Upper lobe of left lung (tissue), 6 donors: ENCODE data around the gene SLC9C1. TPM values are rescaled to one million over a fixed set of nuclear protein-coding genes. Genes with fewer than 3 reads are reported as not detected.

Experiments used
- ATAC-seq, 2 donors: fragments of 200-7000 bp; cut with Tn5 transposase; one replicate each; pipeline ENCODE4 v1.9.1; 2022; ENCODE audit warnings: mild to moderate bottlenecking in 2 of 2, moderate library complexity in 2 of 2; ENCODE audit not compliant: low FRiP score in 2 of 2
- DNase-seq, 2 donors: peaks; one replicate each; pipeline ENCODE4 v3.0.0-alpha.2; 2019 to 2020
- H3K27ac ChIP-seq, 4 donors: fragments of 200-600 bp; sonication (generic); one replicate each; pipeline ENCODE4 v1.5.1; 2016 to 2019
- H3K27me3 ChIP-seq, 4 donors: fragments of 200-600 bp; sonication (generic); one replicate each; pipeline ENCODE4 v1.5.1; 2017 to 2019
- H3K36me3 ChIP-seq, 4 donors: fragments of 200-600 bp; sonication (generic); one replicate each; pipeline ENCODE4 v1.5.1; 2016 to 2019
- H3K4me1 ChIP-seq, 4 donors: fragments of 200-600 bp; sonication (generic); one replicate each; pipeline ENCODE4 v1.5.1; 2018 to 2019
- H3K4me3 ChIP-seq, 4 donors: fragments of 200-600 bp; sonication (generic); one replicate each; pipeline ENCODE4 v1.5.1; 2017 to 2019; ENCODE audit warnings: mild to moderate bottlenecking in 2 of 4, moderate library complexity in 1 of 4
- H3K9me3 ChIP-seq, 4 donors: fragments of 200-600 bp; sonication (generic); one replicate each; pipeline ENCODE4 v1.5.1; 2018 to 2019
- EP300 ChIP-seq, 4 donors: sonication (generic); formaldehyde crosslinking; IDR thresholded peaks; one replicate each; pipeline ENCODE4 v1.5.1; 2017; ENCODE audit warnings: antibody characterized with exemption in 4 of 4, control low read depth in 2 of 4
- POLR2A ChIP-seq, 4 donors: fragments of 450-650 bp; IDR thresholded peaks; one replicate each; pipeline ENCODE4 v1.5.1; 2016 to 2017; ENCODE audit warnings: antibody characterized with exemption in 4 of 4, mild to moderate bottlenecking in 2 of 4
- POLR2AphosphoS5 ChIP-seq, 2 donors: sonication (generic); formaldehyde crosslinking; IDR thresholded peaks; one replicate each; pipeline ENCODE4 v1.5.1; 2017; ENCODE audit warnings: antibody characterized with exemption in 2 of 2
- WGBS, 2 donors: methylation state at CpG; one replicate each; pipeline ENCODE4 v1.1.5; 2017 to 2018; 5-methylcytosine and 5-hydroxymethylcytosine counted together
- total RNA-seq, 6 donors: library from RNA; depleted of rRNA in 4 of 6; stranded (reverse); fragments of >200 nt in 4 of 6; gene quantifications; one replicate each; pipeline versions ENCODE4 v1.1.0 to v1.2.1, GENCODE V29; 2016 to 2021
- TF ChIP-seq, protein P1 (sequence below), 6 experiments: fragments of 450-650 bp in 4 of 6; fragments of 200-600 bp in 2 of 6; sonication (generic) in 2 of 6; IDR thresholded peaks; one replicate each; pipeline ENCODE4 v1.5.1; 2016 to 2019; ENCODE audit warnings: antibody characterized with exemption in 6 of 6
- donor health status: DM: no; HTN: no; CAD: no; lungs with moderate emphysema.
- donor health status: DM: no; HTN: yes; CAD: no; lungs with severe emphysema.

Gene SLC9C1
- total RNA-seq, 6 donors from 2014 or later, result not detected

DNA sequence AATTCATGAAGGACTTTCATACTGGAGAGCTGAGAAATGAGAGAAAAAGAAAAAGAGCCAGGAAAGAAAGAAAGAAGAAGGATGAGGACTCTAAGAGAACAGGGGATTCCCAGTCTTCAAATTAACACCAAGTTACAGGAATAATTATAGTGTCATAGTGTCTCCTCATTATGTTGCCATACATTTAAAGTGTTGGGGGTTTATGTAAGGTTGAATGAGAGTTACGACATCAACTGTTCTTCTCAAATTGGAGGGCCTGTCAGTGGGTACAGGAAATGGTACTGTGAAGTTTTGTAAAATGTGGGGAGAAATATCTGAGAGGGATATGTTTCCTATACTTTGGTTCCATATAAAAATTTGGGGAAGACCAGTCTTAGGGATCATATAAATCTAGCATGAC, 26.7 kb upstream of the SLC9C1 start:
- ATAC-seq, result no peak
- no peak for DNase-seq
- Histone ChIP-seq H3K27ac (no peak overlapping the region), H3K27me3 (no peaks in the 10 kb centered on the region), H3K4me1 (peaks cover 0 to 4% (median 0%) of the 10 kb centered on the region in 4 donors), H3K4me3 (no peak overlapping the region), H3K9me3 (peaks cover 0 to 5% (median 0%) of the 10 kb centered on the region in 4 donors), H3K36me3 (no peaks in the 10 kb centered on the region)
- no peak for TF ChIP-seq EP300 (IDR thresholded peaks at IDR 0.05)
- TF ChIP-seq POLR2AphosphoS5 (IDR thresholded peaks at IDR 0.05), result no peak
- TF ChIP-seq, protein P1, sequence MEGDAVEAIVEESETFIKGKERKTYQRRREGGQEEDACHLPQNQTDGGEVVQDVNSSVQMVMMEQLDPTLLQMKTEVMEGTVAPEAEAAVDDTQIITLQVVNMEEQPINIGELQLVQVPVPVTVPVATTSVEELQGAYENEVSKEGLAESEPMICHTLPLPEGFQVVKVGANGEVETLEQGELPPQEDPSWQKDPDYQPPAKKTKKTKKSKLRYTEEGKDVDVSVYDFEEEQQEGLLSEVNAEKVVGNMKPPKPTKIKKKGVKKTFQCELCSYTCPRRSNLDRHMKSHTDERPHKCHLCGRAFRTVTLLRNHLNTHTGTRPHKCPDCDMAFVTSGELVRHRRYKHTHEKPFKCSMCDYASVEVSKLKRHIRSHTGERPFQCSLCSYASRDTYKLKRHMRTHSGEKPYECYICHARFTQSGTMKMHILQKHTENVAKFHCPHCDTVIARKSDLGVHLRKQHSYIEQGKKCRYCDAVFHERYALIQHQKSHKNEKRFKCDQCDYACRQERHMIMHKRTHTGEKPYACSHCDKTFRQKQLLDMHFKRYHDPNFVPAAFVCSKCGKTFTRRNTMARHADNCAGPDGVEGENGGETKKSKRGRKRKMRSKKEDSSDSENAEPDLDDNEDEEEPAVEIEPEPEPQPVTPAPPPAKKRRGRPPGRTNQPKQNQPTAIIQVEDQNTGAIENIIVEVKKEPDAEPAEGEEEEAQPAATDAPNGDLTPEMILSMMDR (IDR thresholded peaks at IDR 0.05), result no peak
- no peak for TF ChIP-seq POLR2A (IDR thresholded peaks at IDR 0.05)
- WGBS, 2 donors, result 65 to 88% methylated on average over 1 of the region's 1 CpG

DNA sequence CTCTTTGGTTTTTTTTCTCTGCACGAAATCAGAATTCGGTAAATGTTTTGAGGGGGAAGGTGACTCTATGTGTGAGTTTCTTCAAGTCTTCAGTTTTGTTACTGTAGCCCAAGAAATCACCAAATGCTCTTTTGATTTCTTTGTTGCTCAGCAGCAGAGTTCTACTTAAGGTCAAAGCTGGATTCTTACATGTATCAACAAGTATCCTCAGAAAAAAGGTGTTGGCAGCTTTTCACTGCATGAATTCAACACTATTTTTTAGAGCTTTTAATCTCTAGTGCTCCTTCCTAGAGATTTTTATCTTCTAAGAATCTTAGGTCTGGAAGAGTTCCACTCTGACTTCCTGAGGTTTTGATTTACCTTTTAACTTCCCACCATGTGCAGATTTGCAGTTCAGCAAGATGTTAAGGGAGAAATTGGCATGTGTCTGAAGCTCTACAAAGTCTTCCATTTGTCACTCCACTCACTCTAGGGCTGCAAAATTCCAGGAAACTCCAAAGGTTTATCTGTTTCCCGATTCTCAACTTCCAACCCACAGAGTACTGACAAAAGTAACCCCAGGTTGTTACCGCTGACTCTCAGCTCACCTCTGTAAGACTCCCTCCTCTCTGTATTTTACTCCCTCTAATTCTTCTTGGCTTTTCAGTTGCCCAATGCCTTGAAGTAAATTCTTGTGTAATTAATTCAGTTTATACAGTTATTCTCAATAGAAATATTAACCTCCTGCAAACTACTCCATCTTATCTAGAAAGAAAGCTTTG, 25.7 kb upstream of the SLC9C1 start:
- Histone ChIP-seq H3K4me3 (no peak overlapping the region), H3K36me3 (no peaks in the 10 kb centered on the region), H3K27me3 (no peaks in the 10 kb centered on the region), H3K27ac (no peak overlapping the region), H3K9me3 (peaks cover 0 to 5% (median 0%) of the 10 kb centered on the region in 4 donors), H3K4me1 (peaks cover 0 to 4% (median 0%) of the 10 kb centered on the region in 4 donors)
- TF ChIP-seq, protein P1 (IDR thresholded peaks at IDR 0.05), result no peak
- TF ChIP-seq EP300 (IDR thresholded peaks at IDR 0.05) (no peak), POLR2A (IDR thresholded peaks at IDR 0.05) (no peak)
- DNase-seq, result no peak
- 49 to 51% methylated on average over 4 of the region's 4 CpGs for WGBS, 2 donors
- ATAC-seq, result no peak

GRCh38 chr3:112315791-112316190, 21.8 kb upstream of the SLC9C1 start:
- DNase-seq, result no peak
- no peak overlapping the region for H3K27ac ChIP-seq
- H3K4me1 ChIP-seq, result peaks cover 0 to 4% (median 0%) of the 10 kb centered on the region in 4 donors
- H3K4me3 ChIP-seq, result no peak overlapping the region
- no peaks in the 10 kb centered on the region for H3K36me3 ChIP-seq
- H3K27me3 ChIP-seq, result no peaks in the 10 kb centered on the region
- H3K9me3 ChIP-seq, result peaks cover 0 to 5% (median 0%) of the 10 kb centered on the region in 4 donors
- TF ChIP-seq EP300 (IDR thresholded peaks at IDR 0.05), result no peak
- TF ChIP-seq POLR2A (IDR thresholded peaks at IDR 0.05), result no peak
- TF ChIP-seq, protein P1 (IDR thresholded peaks at IDR 0.05), result no peak
- no peak for TF ChIP-seq POLR2AphosphoS5 (IDR thresholded peaks at IDR 0.05)
- no peak for ATAC-seq
- 96 to 97% methylated on average over 1 of the region's 1 CpG for WGBS, 2 donors

DNA sequence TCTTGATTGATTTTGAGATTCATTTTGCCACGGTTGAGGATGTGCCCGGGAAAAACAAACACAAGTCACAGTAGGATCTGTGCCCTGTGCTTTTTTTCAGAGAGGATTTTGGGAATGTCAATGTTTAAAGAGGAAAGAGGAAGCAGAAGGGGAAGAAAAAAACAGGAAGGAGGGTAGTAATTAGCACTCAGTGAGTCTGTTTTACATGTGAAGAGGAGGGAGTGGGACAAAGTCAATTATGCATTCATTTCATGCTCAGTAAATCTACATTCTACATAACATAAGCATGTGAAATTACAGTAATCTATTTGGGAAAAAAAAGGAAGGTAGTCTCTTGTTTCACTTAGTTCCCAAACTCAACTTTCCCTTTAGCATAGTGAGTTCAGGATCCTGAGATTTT, 20.6 kb upstream of the SLC9C1 start:
- Histone ChIP-seq H3K9me3 (peaks cover 0 to 5% (median 0%) of the 10 kb centered on the region in 4 donors), H3K27ac (no peak overlapping the region), H3K4me3 (no peak overlapping the region), H3K27me3 (no peaks in the 10 kb centered on the region), H3K4me1 (peaks cover 0 to 1% (median 0%) of the 10 kb centered on the region in 4 donors), H3K36me3 (no peaks in the 10 kb centered on the region)
- ATAC-seq (no peak), DNase-seq (no peak)
- WGBS, 2 donors, result 47 to 55% methylated on average over 2 of the region's 2 CpGs
- TF ChIP-seq EP300 (IDR thresholded peaks at IDR 0.05) (no peak), POLR2AphosphoS5 (IDR thresholded peaks at IDR 0.05) (no peak), POLR2A (IDR thresholded peaks at IDR 0.05) (no peak)
- TF ChIP-seq, protein P1 (IDR thresholded peaks at IDR 0.05), result no peak
